ENCODE measurements around the gene PPM1L. TPM values are rescaled to one million over a fixed set of nuclear protein-coding genes. Genes with fewer than 3 reads are reported as not detected.

The PPM1L gene
- total and polyA plus RNA-seq, 4 experiments from 2014 or later, result 0.84 to 6.5 (median 3.4) TPM

- no peak overlapping the region for H3K4me3 Mint-ChIP-seq
- intact Hi-C loops (cut with micrococcal nuclease), result no loop called here
- no peak for DNase-seq
- no peak overlapping the region for H3K27ac Mint-ChIP-seq
- peaks cover 0 to 11% (median 8%) of the 10 kb centered on the region in 8 donors for H3K9me3 Mint-ChIP-seq
- Histone ChIP-seq H3K4me1 (ENCODE audit: insufficient read depth, low read length) (no peaks in the 10 kb centered on the region), H3K4me3 (ENCODE audit: low read length in 2 of 2) (no peak overlapping the region), H3K27me3 (ENCODE audit: insufficient read depth, low read length) (no peaks in the 10 kb centered on the region), H3K27ac (ENCODE audit: low read depth, low read length) (no peak overlapping the region), H3K9me3 (ENCODE audit: control insufficient read depth in 1 of 2, low read length in 2 of 2) (no peaks in the 10 kb centered on the region), H3K36me3 (ENCODE audit: insufficient read depth, low read length) (no peaks in the 10 kb centered on the region)
- POLR2A ChIA-PET (ENCODE audit: partially characterized antibody), result no interaction called here
- CTCF ChIA-PET (ENCODE audit: partially characterized antibody), result interaction anchor here (1.1 kb wide), 1 partner anchor 166 kb away, joined by 3 read pairs; no protein-coding TSS in a partner anchor
- peaks cover 0 to 3% of the 10 kb centered on the region in 2 donors for H3K36me3 Mint-ChIP-seq
- peaks cover 0 to 4% of the 10 kb centered on the region in 2 donors for H3K27me3 Mint-ChIP-seq
- H3K4me1 Mint-ChIP-seq, result no peaks in the 10 kb centered on the region
Measured at GRCh38 chr3:160874736-160875135, 118.7 kb downstream of the PPM1L start.

GRCh38 chr3:160876643-160877042, 120.6 kb downstream of the PPM1L start:
- intact Hi-C loops (cut with micrococcal nuclease), result no loop called here
- ChIA-PET POLR2A (ENCODE audit: partially characterized antibody) (no interaction called here), CTCF (ENCODE audit: partially characterized antibody) (no interaction called here)
- Mint-ChIP-seq H3K27ac (no peak overlapping the region), H3K9me3 (peaks cover 0 to 13% (median 8%) of the 10 kb centered on the region in 8 donors), H3K4me1 (no peaks in the 10 kb centered on the region), H3K36me3 (peaks cover 0 to 3% of the 10 kb centered on the region in 2 donors), H3K27me3 (peaks cover 0 to 1% of the 10 kb centered on the region in 2 donors), H3K4me3 (no peak overlapping the region)
- no peaks in the 10 kb centered on the region for H3K9me3 ChIP-seq (ENCODE audit: control insufficient read depth in 1 of 2, low read length in 2 of 2)
- no peak for DNase-seq
- no peak overlapping the region for H3K4me3 ChIP-seq (ENCODE audit: low read length in 2 of 2)
- no peaks in the 10 kb centered on the region for H3K27me3 ChIP-seq (ENCODE audit: insufficient read depth, low read length)
- no peak overlapping the region for H3K27ac ChIP-seq (ENCODE audit: low read depth, low read length)
- no peaks in the 10 kb centered on the region for H3K36me3 ChIP-seq (ENCODE audit: insufficient read depth, low read length)
- H3K4me1 ChIP-seq (ENCODE audit: insufficient read depth, low read length), result no peaks in the 10 kb centered on the region

DNA sequence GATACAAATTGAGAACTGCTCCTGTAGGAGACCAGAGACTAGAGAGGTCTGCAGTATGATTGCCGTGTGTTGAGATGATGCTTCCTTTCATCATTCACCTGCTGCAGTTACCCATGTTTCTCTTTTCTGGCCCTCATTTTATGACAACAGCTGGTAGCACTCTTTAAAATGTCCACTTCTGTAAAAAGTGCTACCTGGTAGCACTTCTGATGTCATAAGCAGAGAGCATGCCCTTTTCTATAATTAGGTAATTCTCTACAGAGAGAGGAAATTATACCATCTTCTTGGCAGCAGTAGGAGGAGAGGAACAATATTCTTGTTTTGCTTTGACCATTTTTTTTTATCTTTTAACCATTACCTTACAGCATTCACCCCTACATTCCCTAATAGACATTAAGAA, 123.8 kb downstream of the PPM1L start:
- peaks cover 0 to 4% of the 10 kb centered on the region in 2 donors for H3K36me3 Mint-ChIP-seq
- no peak overlapping the region for H3K4me3 ChIP-seq (ENCODE audit: low read length in 2 of 2)
- CTCF ChIA-PET (ENCODE audit: partially characterized antibody), result no interaction called here

DNA sequence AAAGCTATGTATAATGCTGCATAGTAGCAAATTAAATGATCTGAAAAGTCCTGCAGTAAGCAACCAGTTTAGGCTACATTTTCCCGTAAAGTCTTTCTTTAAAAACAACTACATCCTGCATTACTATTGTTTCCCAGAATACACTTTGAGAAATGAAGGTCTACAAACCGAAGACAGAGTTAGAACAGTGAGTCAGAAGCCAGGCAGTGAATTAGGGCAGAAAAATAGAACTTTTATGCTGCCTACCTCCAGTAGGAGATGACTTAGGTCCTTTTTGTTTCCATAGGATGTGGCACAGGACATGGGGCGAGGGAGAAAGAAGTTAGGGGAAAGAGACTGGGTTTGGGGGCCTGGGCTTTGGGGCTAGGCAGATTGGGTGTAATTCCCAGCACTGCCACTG, 127.3 kb downstream of the PPM1L start:
- ChIA-PET POLR2A (ENCODE audit: partially characterized antibody) (no interaction called here), CTCF (ENCODE audit: partially characterized antibody) (no interaction called here)
- H3K4me3 ChIP-seq (ENCODE audit: low read length in 2 of 2), result no peak overlapping the region
- no peak for DNase-seq
- H3K27ac Mint-ChIP-seq, result no peak overlapping the region
- no peaks in the 10 kb centered on the region for H3K27me3 ChIP-seq (ENCODE audit: insufficient read depth, low read length)
- H3K4me3 Mint-ChIP-seq, result no peak overlapping the region
- intact Hi-C loops (cut with micrococcal nuclease), result no loop called here
- H3K27ac ChIP-seq (ENCODE audit: low read depth, low read length), result no peak overlapping the region
- peaks cover 4 to 5% of the 10 kb centered on the region in 2 donors for H3K36me3 Mint-ChIP-seq
- H3K4me1 ChIP-seq (ENCODE audit: insufficient read depth, low read length), result no peaks in the 10 kb centered on the region
- H3K4me1 Mint-ChIP-seq, result no peaks in the 10 kb centered on the region
- no peaks in the 10 kb centered on the region for H3K9me3 ChIP-seq (ENCODE audit: control insufficient read depth in 1 of 2, low read length in 2 of 2)
- peaks cover 4 to 28% (median 17%) of the 10 kb centered on the region in 8 donors for H3K9me3 Mint-ChIP-seq
- H3K27me3 Mint-ChIP-seq, result no peaks in the 10 kb centered on the region
- no peaks in the 10 kb centered on the region for H3K36me3 ChIP-seq (ENCODE audit: insufficient read depth, low read length)

More for the DNA sequence above, 123.8 kb downstream of the PPM1L start:
- no peak for DNase-seq
- no peak overlapping the region for H3K4me3 Mint-ChIP-seq
- H3K27me3 ChIP-seq (ENCODE audit: insufficient read depth, low read length), result no peaks in the 10 kb centered on the region
- H3K4me1 Mint-ChIP-seq, result no peaks in the 10 kb centered on the region
- H3K4me1 ChIP-seq (ENCODE audit: insufficient read depth, low read length), result no peaks in the 10 kb centered on the region
- H3K27me3 Mint-ChIP-seq, result no peaks in the 10 kb centered on the region
- no peaks in the 10 kb centered on the region for H3K9me3 ChIP-seq (ENCODE audit: control insufficient read depth in 1 of 2, low read length in 2 of 2)
- no peak overlapping the region for H3K27ac ChIP-seq (ENCODE audit: low read depth, low read length)
- no peaks in the 10 kb centered on the region for H3K36me3 ChIP-seq (ENCODE audit: insufficient read depth, low read length)
- POLR2A ChIA-PET (ENCODE audit: partially characterized antibody), result no interaction called here
- peaks cover 0 to 21% (median 9%) of the 10 kb centered on the region in 8 donors for H3K9me3 Mint-ChIP-seq
- intact Hi-C loops (cut with micrococcal nuclease), result no loop called here
- no peak overlapping the region for H3K27ac Mint-ChIP-seq

- intact Hi-C loops (cut with micrococcal nuclease), result no loop called here
- no peak overlapping the region for H3K27ac ChIP-seq (ENCODE audit: low read depth, low read length)
- H3K9me3 ChIP-seq (ENCODE audit: control insufficient read depth in 1 of 2, low read length in 2 of 2), result no peaks in the 10 kb centered on the region
- POLR2A ChIA-PET (ENCODE audit: partially characterized antibody), result no interaction called here
- DNase-seq, result no peak
- peaks cover 4 to 5% of the 10 kb centered on the region in 2 donors for H3K36me3 Mint-ChIP-seq
- CTCF ChIA-PET (ENCODE audit: partially characterized antibody), result no interaction called here
- no peaks in the 10 kb centered on the region for H3K4me1 ChIP-seq (ENCODE audit: insufficient read depth, low read length)
- no peaks in the 10 kb centered on the region for H3K4me1 Mint-ChIP-seq
- no peaks in the 10 kb centered on the region for H3K36me3 ChIP-seq (ENCODE audit: insufficient read depth, low read length)
- H3K4me3 ChIP-seq (ENCODE audit: low read length in 2 of 2), result no peak overlapping the region
- no peak overlapping the region for H3K4me3 Mint-ChIP-seq
- H3K27me3 ChIP-seq (ENCODE audit: insufficient read depth, low read length), result no peaks in the 10 kb centered on the region
- peaks cover 4 to 40% (median 20%) of the 10 kb centered on the region in 8 donors for H3K9me3 Mint-ChIP-seq
- H3K27me3 Mint-ChIP-seq, result no peaks in the 10 kb centered on the region
- no peak overlapping the region for H3K27ac Mint-ChIP-seq
Measured at GRCh38 chr3:160885791-160886286, 129.8 kb downstream of the PPM1L start.

GRCh38 chr3:160886421-160886820, 130.4 kb downstream of the PPM1L start:
- H3K36me3 Mint-ChIP-seq, result peaks cover 4 to 5% of the 10 kb centered on the region in 2 donors
- H3K27me3 Mint-ChIP-seq, result no peaks in the 10 kb centered on the region
- H3K27ac ChIP-seq (ENCODE audit: low read depth, low read length), result no peak overlapping the region
- peaks cover 4 to 40% (median 20%) of the 10 kb centered on the region in 8 donors for H3K9me3 Mint-ChIP-seq
- H3K4me1 ChIP-seq (ENCODE audit: insufficient read depth, low read length), result no peaks in the 10 kb centered on the region
- no peak overlapping the region for H3K4me3 ChIP-seq (ENCODE audit: low read length in 2 of 2)
- DNase-seq, result no peak
- no peaks in the 10 kb centered on the region for H3K27me3 ChIP-seq (ENCODE audit: insufficient read depth, low read length)
- intact Hi-C loops (cut with micrococcal nuclease), result no loop called here
- ChIA-PET CTCF (ENCODE audit: partially characterized antibody) (no interaction called here), POLR2A (ENCODE audit: partially characterized antibody) (no interaction called here)
- no peaks in the 10 kb centered on the region for H3K4me1 Mint-ChIP-seq
- H3K4me3 Mint-ChIP-seq, result no peak overlapping the region
- no peaks in the 10 kb centered on the region for H3K36me3 ChIP-seq (ENCODE audit: insufficient read depth, low read length)
- no peak overlapping the region for H3K27ac Mint-ChIP-seq
- H3K9me3 ChIP-seq (ENCODE audit: control insufficient read depth in 1 of 2, low read length in 2 of 2), result no peaks in the 10 kb centered on the region

DNA sequence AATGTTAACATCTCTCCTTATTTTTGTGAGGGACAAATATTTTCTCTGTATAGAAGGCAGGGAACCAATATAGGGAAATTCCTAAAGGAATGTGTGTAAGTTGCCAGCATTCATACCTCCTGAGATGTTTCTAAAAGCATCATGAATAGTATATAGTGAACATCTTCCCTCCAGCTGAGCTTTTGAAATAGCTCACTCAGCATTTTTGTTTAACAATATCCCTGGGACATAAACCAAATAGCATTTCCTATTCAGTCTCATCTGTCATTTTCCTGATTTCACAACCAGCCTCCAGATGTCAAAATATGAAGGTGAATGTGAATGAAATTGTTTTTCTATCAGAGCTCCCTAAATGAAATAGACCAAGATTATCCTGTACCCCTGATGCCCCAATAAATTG, 137.2 kb downstream of the PPM1L start:
- POLR2A ChIA-PET (ENCODE audit: partially characterized antibody), result no interaction called here

DNA sequence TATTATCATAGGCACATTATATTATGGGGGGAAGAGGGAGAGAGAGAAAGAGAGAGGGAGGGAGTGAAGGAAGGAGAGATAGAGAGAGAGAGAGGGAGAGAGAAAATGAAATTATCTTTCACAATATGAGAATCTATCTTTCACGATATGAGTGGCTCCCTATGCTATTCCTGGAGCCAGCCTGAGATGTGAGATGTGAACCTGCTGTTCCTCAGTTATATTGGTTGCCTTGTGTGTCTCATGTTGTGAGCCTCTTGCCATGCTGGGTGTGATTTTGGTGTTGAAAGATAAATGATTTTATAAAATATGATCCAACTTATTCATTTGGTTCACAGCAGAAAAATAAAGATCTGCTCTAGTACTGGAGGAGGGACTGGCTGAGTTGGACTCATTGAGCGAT, 148.7 kb downstream of the PPM1L start:
- POLR2A ChIA-PET (ENCODE audit: partially characterized antibody), result no interaction called here
- CTCF ChIA-PET (ENCODE audit: partially characterized antibody), result no interaction called here

More for the DNA sequence above, 137.2 kb downstream of the PPM1L start:
- peaks cover 0 to 17% (median 8%) of the 10 kb centered on the region in 8 donors for H3K9me3 Mint-ChIP-seq
- Histone ChIP-seq H3K9me3 (ENCODE audit: control insufficient read depth in 1 of 2, low read length in 2 of 2) (no peaks in the 10 kb centered on the region), H3K27ac (ENCODE audit: low read depth, low read length) (no peak overlapping the region), H3K4me1 (ENCODE audit: insufficient read depth, low read length) (no peaks in the 10 kb centered on the region), H3K4me3 (ENCODE audit: low read length in 2 of 2) (no peak overlapping the region), H3K27me3 (ENCODE audit: insufficient read depth, low read length) (no peaks in the 10 kb centered on the region), H3K36me3 (ENCODE audit: insufficient read depth, low read length) (no peaks in the 10 kb centered on the region)
- CTCF ChIA-PET (ENCODE audit: partially characterized antibody), result no interaction called here
- H3K4me3 Mint-ChIP-seq, result no peak overlapping the region
- H3K36me3 Mint-ChIP-seq, result no peaks in the 10 kb centered on the region
- DNase-seq, result no peak
- no peaks in the 10 kb centered on the region for H3K27me3 Mint-ChIP-seq
- no peak overlapping the region for H3K27ac Mint-ChIP-seq
- intact Hi-C loops (cut with micrococcal nuclease), result no loop called here
- H3K4me1 Mint-ChIP-seq, result no peaks in the 10 kb centered on the region

More for the DNA sequence above, 148.7 kb downstream of the PPM1L start:
- no peaks in the 10 kb centered on the region for H3K4me1 ChIP-seq (ENCODE audit: insufficient read depth, low read length)
- Mint-ChIP-seq H3K27me3 (no peaks in the 10 kb centered on the region), H3K4me3 (no peak overlapping the region), H3K4me1 (no peaks in the 10 kb centered on the region), H3K9me3 (peaks cover 2 to 15% (median 8%) of the 10 kb centered on the region in 8 donors), H3K36me3 (no peaks in the 10 kb centered on the region), H3K27ac (no peak overlapping the region)
- no peak overlapping the region for H3K4me3 ChIP-seq (ENCODE audit: low read length in 2 of 2)
- no peak overlapping the region for H3K27ac ChIP-seq (ENCODE audit: low read depth, low read length)
- no peak for DNase-seq
- H3K36me3 ChIP-seq (ENCODE audit: insufficient read depth, low read length), result no peaks in the 10 kb centered on the region
- no peaks in the 10 kb centered on the region for H3K9me3 ChIP-seq (ENCODE audit: control insufficient read depth in 1 of 2, low read length in 2 of 2)
- H3K27me3 ChIP-seq (ENCODE audit: insufficient read depth, low read length), result no peaks in the 10 kb centered on the region
- intact Hi-C loops (cut with micrococcal nuclease), result no loop called here

Measured in CD4-positive, alpha-beta memory T cell (primary cell).